Left ventricle myocardium inferior (tissue), 1 donor: ENCODE measurements around the gene TJP1. TPM values are rescaled to one million over a fixed set of nuclear protein-coding genes. Genes with fewer than 3 reads are reported as not detected.
"Not testable (repeated sequence)": the region's sequence is repeated elsewhere in the genome, so short reads cannot be mapped to it uniquely, and the experiment has no call there.

Experiments used
- DNase-seq: peaks from one replicate; pipeline ENCODE4 v3.0.0-alpha.2; 2020
- H3K27ac ChIP-seq: fragments of 200-600 bp; replicated peaks from 2 replicates; pipeline ENCODE4 v1.8.0; 2021
- H3K27me3 ChIP-seq: fragments of 200-600 bp; 2 replicates; pipeline ENCODE4 v1.8.0; 2021; ENCODE audit warnings: low read depth
- H3K36me3 ChIP-seq: fragments of 200-600 bp; 2 replicates; pipeline ENCODE4 v1.8.0; 2021
- H3K4me1 ChIP-seq: fragments of 200-600 bp; 2 replicates; pipeline ENCODE4 v1.8.0; 2021
- H3K4me3 ChIP-seq: fragments of 200-600 bp; 2 replicates; pipeline ENCODE4 v1.8.0; 2021; ENCODE audit warnings: mild to moderate bottlenecking, moderate library complexity
- H3K9me3 ChIP-seq: fragments of 200-600 bp; replicated peaks from 2 replicates; pipeline ENCODE4 v1.8.0; 2021
- CTCF ChIP-seq: fragments of 200-600 bp; IDR thresholded peaks from 2 replicates; pipeline ENCODE4 v1.8.0; 2021; ENCODE audit warnings: antibody characterized with exemption, mild to moderate bottlenecking, borderline replicate concordance
- intact Hi-C: fragments of 100-400 bp; cut with micrococcal nuclease; formaldehyde crosslinking; loops from one replicate; pipeline ENCODE4 v1.11.0; 2022
- total RNA-seq: library from RNA; stranded (reverse); fragmentation: NEBNext Ultra II Directional; extraction: Animal tissue kit (Norgen Biotek cat#: 25700); gene quantifications from one replicate; pipeline ENCODE4 v1.2.1, GENCODE V29; 2021
- donor health status: DM: no; HTN: yes; CAD: no; lungs with severe emphysema.

TJP1 gene
- total RNA-seq, 1 donor from 2014 or later: 108 TPM

- TF ChIP-seq CTCF: no peak
- intact Hi-C loops: no loop called here
- peaks cover 20% of the 10 kb centered on the region for H3K27me3 ChIP-seq
- no peak overlapping the region for H3K27ac ChIP-seq
- peaks cover 15% of the 10 kb centered on the region for H3K4me1 ChIP-seq
- no peaks in the 10 kb centered on the region for H3K9me3 ChIP-seq
- peak; percentile 46 for DNase-seq
- H3K4me3 ChIP-seq: peak overlapping the region; percentile 73
- H3K36me3 ChIP-seq: no peaks in the 10 kb centered on the region
Measured at GRCh38 chr15:29674661-29675533, 147.4 kb downstream of the TJP1 start.

GRCh38 chr15:29672923-29673809, 149.1 kb downstream of the TJP1 start:
- peaks cover 15% of the 10 kb centered on the region for H3K4me1 ChIP-seq
- no peak for DNase-seq
- intact Hi-C loops: no loop called here
- no peak for TF ChIP-seq CTCF
- no peaks in the 10 kb centered on the region for H3K36me3 ChIP-seq
- H3K27ac ChIP-seq: no peak overlapping the region
- no peaks in the 10 kb centered on the region for H3K9me3 ChIP-seq
- no peak overlapping the region for H3K4me3 ChIP-seq
- H3K27me3 ChIP-seq: peaks cover 20% of the 10 kb centered on the region

- DNase-seq: no peak
- no peaks in the 10 kb centered on the region for H3K9me3 ChIP-seq
- no peak overlapping the region for H3K4me3 ChIP-seq
- peaks cover 15% of the 10 kb centered on the region for H3K4me1 ChIP-seq
- H3K27ac ChIP-seq: no peak overlapping the region
- H3K36me3 ChIP-seq: no peaks in the 10 kb centered on the region
- peaks cover 20% of the 10 kb centered on the region for H3K27me3 ChIP-seq
- intact Hi-C loops: no loop called here
- no peak for TF ChIP-seq CTCF
Measured at GRCh38 chr15:29672446-29672845, 149.8 kb downstream of the TJP1 start.

GRCh38 chr15:29672046-29672445, 150.2 kb downstream of the TJP1 start:
- H3K36me3 ChIP-seq, H3K27ac ChIP-seq, DNase-seq, H3K4me3 ChIP-seq, H3K9me3 ChIP-seq, intact Hi-C loops: not testable (repeated sequence)
- Histone ChIP-seq H3K4me1 (peaks cover 15% of the 10 kb centered on the region), H3K27me3 (peaks cover 20% of the 10 kb centered on the region)

- no peaks in the 10 kb centered on the region for H3K36me3 ChIP-seq
- no peak overlapping the region for H3K4me3 ChIP-seq
- H3K27ac ChIP-seq: no peak overlapping the region
- peaks cover 15% of the 10 kb centered on the region for H3K4me1 ChIP-seq
- TF ChIP-seq CTCF: no peak
- DNase-seq: no peak
- H3K27me3 ChIP-seq: peaks cover 20% of the 10 kb centered on the region
- intact Hi-C loops: no loop called here
- no peaks in the 10 kb centered on the region for H3K9me3 ChIP-seq
Measured at GRCh38 chr15:29670998-29671981, 151.0 kb downstream of the TJP1 start.
